ENCODE results near the gene CHMP2A.

The CHMP2A gene

GRCh38 chr19:58551123-58551497, 3.8 kb downstream of the CHMP2A start:
- TF ChIP-seq CTCF (IDR thresholded peaks at IDR 0.05), result no peak
- DNase-seq, result no peak
- Mint-ChIP-seq H3K4me3 (no peak overlapping the region), H3K27ac (peak overlapping the region; percentile 82), H3K27me3 (ENCODE audit: low read depth, poor library complexity) (peaks cover 3% of the 10 kb centered on the region), H3K4me1 (peaks cover 45% of the 10 kb centered on the region), H3K36me3 (ENCODE audit: low read depth) (peaks cover 57% of the 10 kb centered on the region), H3K9me3 (no peaks in the 10 kb centered on the region)

- no peak for TF ChIP-seq CTCF (IDR thresholded peaks at IDR 0.05)
- H3K27me3 Mint-ChIP-seq (ENCODE audit: low read depth, poor library complexity), result peaks cover 6% of the 10 kb centered on the region
- H3K4me3 Mint-ChIP-seq, result no peak overlapping the region
- peak overlapping the region; percentile 84 for H3K27ac Mint-ChIP-seq
- DNase-seq, result no peak
- peaks cover 61% of the 10 kb centered on the region for H3K36me3 Mint-ChIP-seq (ENCODE audit: low read depth)
- no peaks in the 10 kb centered on the region for H3K9me3 Mint-ChIP-seq
- H3K4me1 Mint-ChIP-seq, result peaks cover 48% of the 10 kb centered on the region
Measured at GRCh38 chr19:58550362-58551122, 4.4 kb downstream of the CHMP2A start.

GRCh38 chr19:58549664-58550361, 5.1 kb downstream of the CHMP2A start:
- no peak for TF ChIP-seq CTCF (IDR thresholded peaks at IDR 0.05)
- H3K4me3 Mint-ChIP-seq, result no peak overlapping the region
- H3K4me1 Mint-ChIP-seq, result peaks cover 42% of the 10 kb centered on the region
- H3K9me3 Mint-ChIP-seq, result no peaks in the 10 kb centered on the region
- peaks cover 63% of the 10 kb centered on the region for H3K36me3 Mint-ChIP-seq (ENCODE audit: low read depth)
- no peak for DNase-seq
- H3K27ac Mint-ChIP-seq, result peak overlapping the region; percentile 95
- peaks cover 6% of the 10 kb centered on the region for H3K27me3 Mint-ChIP-seq (ENCODE audit: low read depth, poor library complexity)

GRCh38 chr19:58548859-58549663, 5.8 kb downstream of the CHMP2A start:
- Mint-ChIP-seq H3K9me3 (no peaks in the 10 kb centered on the region), H3K27me3 (ENCODE audit: low read depth, poor library complexity) (peaks cover 7% of the 10 kb centered on the region), H3K27ac (no peak overlapping the region), H3K4me1 (peaks cover 36% of the 10 kb centered on the region), H3K36me3 (ENCODE audit: low read depth) (peaks cover 63% of the 10 kb centered on the region), H3K4me3 (no peak overlapping the region)
- no peak for TF ChIP-seq CTCF (IDR thresholded peaks at IDR 0.05)
- no peak for DNase-seq

- peaks cover 31% of the 10 kb centered on the region for H3K4me1 Mint-ChIP-seq
- peaks cover 52% of the 10 kb centered on the region for H3K36me3 Mint-ChIP-seq (ENCODE audit: low read depth)
- H3K4me3 Mint-ChIP-seq, result peak overlapping the region; percentile 98
- peak overlapping the region; percentile 45 for H3K27ac Mint-ChIP-seq
- no peaks in the 10 kb centered on the region for H3K9me3 Mint-ChIP-seq
- peaks cover 21% of the 10 kb centered on the region for H3K27me3 Mint-ChIP-seq (ENCODE audit: low read depth, poor library complexity)
- no peak for DNase-seq
- no peak for TF ChIP-seq CTCF (IDR thresholded peaks at IDR 0.05)
Measured at GRCh38 chr19:58547323-58548312, 7.3 kb downstream of the CHMP2A start.
